ENCODE results near the gene HSD17B1.

DNA sequence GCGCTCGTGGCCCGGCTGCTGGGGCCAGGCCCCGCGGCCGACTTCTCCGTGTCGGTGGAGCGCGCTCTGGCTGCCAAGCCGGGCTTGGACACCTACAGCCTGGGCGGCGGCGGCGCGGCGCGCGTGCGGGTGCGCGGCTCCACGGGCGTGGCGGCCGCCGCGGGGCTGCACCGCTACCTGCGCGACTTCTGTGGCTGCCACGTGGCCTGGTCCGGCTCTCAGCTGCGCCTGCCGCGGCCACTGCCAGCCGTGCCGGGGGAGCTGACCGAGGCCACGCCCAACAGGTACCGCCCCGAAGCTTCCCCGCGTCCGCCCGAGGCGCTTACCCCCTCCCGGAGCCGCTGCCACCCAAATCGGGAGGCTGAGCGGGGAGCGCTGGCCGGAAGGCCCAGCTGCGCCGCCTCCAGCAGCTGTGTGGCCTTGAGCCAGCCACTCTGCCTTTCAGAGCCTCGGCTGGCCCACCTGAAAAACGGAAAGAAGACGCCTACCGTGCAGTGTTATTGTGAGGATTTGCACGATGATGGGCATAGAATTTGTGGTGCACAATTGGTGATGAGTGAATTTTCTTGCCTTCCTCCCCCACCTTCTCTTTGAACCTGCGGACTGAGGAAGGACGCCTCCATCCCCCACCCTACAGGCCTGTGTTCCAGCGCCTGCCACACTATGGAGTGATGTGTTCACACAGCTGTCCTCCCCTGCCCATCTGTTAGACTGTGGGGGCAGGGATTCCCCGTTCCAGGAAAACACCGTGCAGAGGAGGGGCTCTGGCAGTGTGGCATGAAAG lies 16.2 kb upstream of the HSD17B1 start:
- TF ChIP-seq, protein P1, sequence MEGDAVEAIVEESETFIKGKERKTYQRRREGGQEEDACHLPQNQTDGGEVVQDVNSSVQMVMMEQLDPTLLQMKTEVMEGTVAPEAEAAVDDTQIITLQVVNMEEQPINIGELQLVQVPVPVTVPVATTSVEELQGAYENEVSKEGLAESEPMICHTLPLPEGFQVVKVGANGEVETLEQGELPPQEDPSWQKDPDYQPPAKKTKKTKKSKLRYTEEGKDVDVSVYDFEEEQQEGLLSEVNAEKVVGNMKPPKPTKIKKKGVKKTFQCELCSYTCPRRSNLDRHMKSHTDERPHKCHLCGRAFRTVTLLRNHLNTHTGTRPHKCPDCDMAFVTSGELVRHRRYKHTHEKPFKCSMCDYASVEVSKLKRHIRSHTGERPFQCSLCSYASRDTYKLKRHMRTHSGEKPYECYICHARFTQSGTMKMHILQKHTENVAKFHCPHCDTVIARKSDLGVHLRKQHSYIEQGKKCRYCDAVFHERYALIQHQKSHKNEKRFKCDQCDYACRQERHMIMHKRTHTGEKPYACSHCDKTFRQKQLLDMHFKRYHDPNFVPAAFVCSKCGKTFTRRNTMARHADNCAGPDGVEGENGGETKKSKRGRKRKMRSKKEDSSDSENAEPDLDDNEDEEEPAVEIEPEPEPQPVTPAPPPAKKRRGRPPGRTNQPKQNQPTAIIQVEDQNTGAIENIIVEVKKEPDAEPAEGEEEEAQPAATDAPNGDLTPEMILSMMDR (IDR thresholded peaks at IDR 0.05): no peak
- TF ChIP-seq POLR2A (IDR thresholded peaks at IDR 0.05): no peak
